Gastrocnemius medialis (tissue), 4 donors: ENCODE results near the gene GNG7.

Source experiments
- CTCF ChIP-seq, 5 experiments: fragments of 450-650 bp in 3 of 5; fragments of 200-600 bp in 2 of 5; sonication (generic) in 2 of 5; IDR thresholded peaks in 4 of 5; conservative IDR thresholded peaks in 1 of 5; 1 replicate in 4 of 5; 2 replicates in 1 of 5; pipeline ENCODE4 v1.5.1; 2016 to 2019; ENCODE audit warnings: antibody characterized with exemption in 5 of 5, mild to moderate bottlenecking in 3 of 5, moderate library complexity in 3 of 5
- POLR2A ChIP-seq, 2 donors: fragments of 450-650 bp; IDR thresholded peaks; one replicate each; pipeline ENCODE4 v1.6.1; 2017; ENCODE audit warnings: antibody characterized with exemption in 2 of 2, mild to moderate bottlenecking in 2 of 2, moderate library complexity in 2 of 2

GRCh38 chr19:2624537-2625091 is 77.9 kb downstream of the GNG7 start:
- peak in 2 of 5 experiments; percentile 21 to 35 for TF ChIP-seq CTCF (IDR thresholded peaks at IDR 0.05 in 4 of 5, conservative IDR thresholded peaks at IDR 0.05 in 1 of 5)
- TF ChIP-seq POLR2A (IDR thresholded peaks at IDR 0.05), result peak; percentile 54 to 73
